ENCODE results near the gene ZNF106. TPM values are rescaled to one million over a fixed set of nuclear protein-coding genes. Genes with fewer than 3 reads are reported as not detected.

The ZNF106 gene
- total and polyA plus RNA-seq, 12 donors, result 5.8 to 77.7 (median 58.4) TPM

DNA sequence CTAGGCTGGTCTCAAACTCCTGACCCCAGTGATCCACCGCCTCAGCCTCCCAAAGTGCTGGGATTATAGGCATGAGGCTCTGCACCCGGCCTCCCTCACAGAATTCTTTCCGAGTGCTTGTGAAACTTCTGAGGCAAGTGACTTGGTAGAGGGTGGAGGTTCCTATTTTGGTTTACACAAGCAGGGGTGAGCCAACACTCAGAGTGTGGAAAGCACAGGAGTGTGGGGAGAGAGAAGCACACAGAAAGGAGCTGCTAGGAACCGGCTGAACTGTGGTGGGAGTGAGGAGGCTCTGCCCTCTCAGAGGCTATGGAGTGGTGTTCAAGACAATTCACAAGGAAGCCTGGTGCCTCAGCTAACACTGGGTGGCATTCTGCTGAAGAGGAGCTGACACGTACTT, 123.9 kb downstream of the ZNF106 start:
- no peak overlapping the region for H3K27ac ChIP-seq
- 69 to 87% (median 72%) methylated on average over 4 to 5 of the region's 5 CpGs for WGBS, 4 donors

DNA sequence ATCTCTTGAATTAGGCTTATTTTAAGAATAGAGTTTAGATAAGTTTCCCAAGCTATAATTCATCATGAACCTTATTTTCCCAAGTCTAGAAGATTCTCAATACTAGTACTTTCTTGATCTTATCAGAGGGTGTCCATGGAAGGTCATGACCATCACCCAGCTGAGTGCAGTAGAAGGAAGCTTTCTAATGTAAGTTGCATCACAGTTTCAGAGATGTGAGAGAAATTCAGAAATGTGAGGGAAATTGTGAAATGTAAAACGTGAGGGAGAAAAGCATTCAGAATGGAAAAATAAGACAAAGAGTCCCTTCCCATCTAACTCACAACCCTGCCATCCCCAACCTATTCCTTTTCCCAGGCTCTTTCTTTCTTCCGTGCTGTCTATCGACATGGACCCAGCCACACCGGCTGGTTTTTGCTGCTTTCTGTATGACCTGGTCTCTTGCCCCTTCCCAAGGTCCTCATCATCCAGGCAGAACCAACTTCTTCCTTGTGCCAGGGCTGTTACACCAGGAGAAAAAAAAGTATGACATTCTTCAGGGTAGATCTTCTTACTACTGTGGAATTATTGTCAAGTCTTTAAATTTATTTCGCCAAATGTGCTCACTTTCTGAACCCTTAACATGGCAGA, 124.9 kb downstream of the ZNF106 start:
- TF ChIP-seq POLR2A (IDR thresholded peaks at IDR 0.05) (no peak), CTCF (IDR thresholded peaks at IDR 0.05) (no peak)
- intact Hi-C loops (cut with DNase I), result no loop called here
- Histone ChIP-seq H3K36me3 (replicated peaks in 1 of 2) (no peaks in the 10 kb centered on the region), H3K4me3 (no peak overlapping the region), H3K9me3 (replicated peaks in 1 of 3) (no peaks in the 10 kb centered on the region), H3K27ac (no peak overlapping the region), H3K4me1 (replicated peaks in 1 of 2) (no peaks in the 10 kb centered on the region), H3K27me3 (no peaks in the 10 kb centered on the region)
- no peak for DNase-seq
- WGBS, 4 donors, result 88 to 91% (median 91%) methylated on average over 5 of the region's 5 CpGs

More for the DNA sequence above, 123.9 kb downstream of the ZNF106 start:
- Histone ChIP-seq H3K4me3 (no peak overlapping the region), H3K4me1 (replicated peaks in 1 of 2) (no peaks in the 10 kb centered on the region), H3K27me3 (no peaks in the 10 kb centered on the region), H3K9me3 (replicated peaks in 1 of 3) (no peaks in the 10 kb centered on the region), H3K36me3 (replicated peaks in 1 of 2) (no peaks in the 10 kb centered on the region)
- no peak for DNase-seq
- intact Hi-C loops (cut with DNase I), result no loop called here
- no peak for TF ChIP-seq POLR2A (IDR thresholded peaks at IDR 0.05)
- TF ChIP-seq CTCF (IDR thresholded peaks at IDR 0.05), result no peak

DNA sequence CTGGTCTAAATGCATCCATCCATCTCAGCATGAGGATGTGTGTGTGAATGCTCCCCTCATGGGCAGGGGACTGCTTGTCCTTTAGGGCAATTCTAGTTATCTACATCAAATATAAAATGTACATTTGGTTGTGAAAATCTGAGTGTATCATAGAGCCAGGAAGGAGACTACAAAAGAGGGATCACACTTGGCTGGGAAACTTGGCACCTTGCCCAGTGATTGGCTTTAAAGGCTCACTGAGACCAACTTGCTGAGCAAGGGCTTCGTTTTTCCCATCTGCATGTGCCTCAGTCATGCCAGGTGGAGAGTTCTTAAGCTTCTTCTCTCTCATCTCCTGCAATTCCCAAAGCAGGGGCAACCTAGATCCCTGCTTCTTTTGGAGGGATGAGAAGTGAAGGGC, 126.4 kb downstream of the ZNF106 start:
- no peaks in the 10 kb centered on the region for H3K36me3 ChIP-seq (replicated peaks in 1 of 2)
- peak in 5 of 7 donors; percentile 23 to 68 (median 32) for DNase-seq
- no peaks in the 10 kb centered on the region for H3K9me3 ChIP-seq (replicated peaks in 1 of 3)
- H3K27ac ChIP-seq, result no peak overlapping the region
- intact Hi-C loops (cut with DNase I), result no loop called here
- 53 to 78% (median 74%) methylated on average over 1 of the region's 1 CpG; no CpG with 5 or more reads in 1 of the 4 donors for WGBS, 4 donors
- TF ChIP-seq CTCF (IDR thresholded peaks at IDR 0.05), result no peak
- no peak for TF ChIP-seq POLR2A (IDR thresholded peaks at IDR 0.05)
- no peak overlapping the region for H3K4me3 ChIP-seq
- H3K27me3 ChIP-seq, result no peaks in the 10 kb centered on the region
- no peaks in the 10 kb centered on the region for H3K4me1 ChIP-seq (replicated peaks in 1 of 2)

DNA sequence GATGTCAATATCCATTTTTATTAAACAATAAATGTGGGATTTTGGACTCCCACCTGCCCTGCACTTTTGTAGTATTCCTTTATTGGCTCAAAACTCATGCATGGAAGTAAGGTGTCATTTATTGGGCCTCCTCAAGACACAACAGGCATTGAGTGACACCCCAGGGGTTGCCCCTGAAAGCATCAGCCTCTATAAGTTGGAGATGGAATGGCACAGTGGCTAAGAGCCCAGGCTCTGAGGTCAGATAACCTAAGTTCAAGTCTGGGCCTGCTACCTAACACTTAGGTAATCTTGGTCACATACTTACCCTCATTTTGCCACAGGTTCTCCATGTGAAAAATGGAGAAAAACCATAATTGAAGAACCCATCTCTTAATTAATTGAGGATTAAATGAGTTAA, 127.0 kb downstream of the ZNF106 start:
- DNase-seq, result no peak
- no peak overlapping the region for H3K4me3 ChIP-seq
- TF ChIP-seq POLR2A (IDR thresholded peaks at IDR 0.05), result no peak
- TF ChIP-seq CTCF (IDR thresholded peaks at IDR 0.05), result no peak
- no peaks in the 10 kb centered on the region for H3K27me3 ChIP-seq
- no peaks in the 10 kb centered on the region for H3K4me1 ChIP-seq (replicated peaks in 1 of 2)
- intact Hi-C loops (cut with DNase I), result no loop called here
- no peak overlapping the region for H3K27ac ChIP-seq
- no peaks in the 10 kb centered on the region for H3K9me3 ChIP-seq (replicated peaks in 1 of 3)
- no peaks in the 10 kb centered on the region for H3K36me3 ChIP-seq (replicated peaks in 1 of 2)

Data from adrenal gland (tissue), 12 donors.